ENCODE results near the gene CENPC.

- TF ChIP-seq, protein P1, sequence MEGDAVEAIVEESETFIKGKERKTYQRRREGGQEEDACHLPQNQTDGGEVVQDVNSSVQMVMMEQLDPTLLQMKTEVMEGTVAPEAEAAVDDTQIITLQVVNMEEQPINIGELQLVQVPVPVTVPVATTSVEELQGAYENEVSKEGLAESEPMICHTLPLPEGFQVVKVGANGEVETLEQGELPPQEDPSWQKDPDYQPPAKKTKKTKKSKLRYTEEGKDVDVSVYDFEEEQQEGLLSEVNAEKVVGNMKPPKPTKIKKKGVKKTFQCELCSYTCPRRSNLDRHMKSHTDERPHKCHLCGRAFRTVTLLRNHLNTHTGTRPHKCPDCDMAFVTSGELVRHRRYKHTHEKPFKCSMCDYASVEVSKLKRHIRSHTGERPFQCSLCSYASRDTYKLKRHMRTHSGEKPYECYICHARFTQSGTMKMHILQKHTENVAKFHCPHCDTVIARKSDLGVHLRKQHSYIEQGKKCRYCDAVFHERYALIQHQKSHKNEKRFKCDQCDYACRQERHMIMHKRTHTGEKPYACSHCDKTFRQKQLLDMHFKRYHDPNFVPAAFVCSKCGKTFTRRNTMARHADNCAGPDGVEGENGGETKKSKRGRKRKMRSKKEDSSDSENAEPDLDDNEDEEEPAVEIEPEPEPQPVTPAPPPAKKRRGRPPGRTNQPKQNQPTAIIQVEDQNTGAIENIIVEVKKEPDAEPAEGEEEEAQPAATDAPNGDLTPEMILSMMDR (IDR thresholded peaks at IDR 0.05) = no peak
- no peak for TF ChIP-seq POLR2A (IDR thresholded peaks at IDR 0.05)
Measured at GRCh38 chr4:67465032-67465762, 80.1 kb downstream of the CENPC start.
